NCI-H774 (cell line): ENCODE results near the gene GALNT2.
A peak's percentile ranks its signal among the peaks of the same experiment; 100 is the strongest.

Source experiments
- DNase-seq: peaks from one replicate; lab custom pipeline; 2025; lab: John Stamatoyannopoulos, UW

GALNT2 gene

DNA sequence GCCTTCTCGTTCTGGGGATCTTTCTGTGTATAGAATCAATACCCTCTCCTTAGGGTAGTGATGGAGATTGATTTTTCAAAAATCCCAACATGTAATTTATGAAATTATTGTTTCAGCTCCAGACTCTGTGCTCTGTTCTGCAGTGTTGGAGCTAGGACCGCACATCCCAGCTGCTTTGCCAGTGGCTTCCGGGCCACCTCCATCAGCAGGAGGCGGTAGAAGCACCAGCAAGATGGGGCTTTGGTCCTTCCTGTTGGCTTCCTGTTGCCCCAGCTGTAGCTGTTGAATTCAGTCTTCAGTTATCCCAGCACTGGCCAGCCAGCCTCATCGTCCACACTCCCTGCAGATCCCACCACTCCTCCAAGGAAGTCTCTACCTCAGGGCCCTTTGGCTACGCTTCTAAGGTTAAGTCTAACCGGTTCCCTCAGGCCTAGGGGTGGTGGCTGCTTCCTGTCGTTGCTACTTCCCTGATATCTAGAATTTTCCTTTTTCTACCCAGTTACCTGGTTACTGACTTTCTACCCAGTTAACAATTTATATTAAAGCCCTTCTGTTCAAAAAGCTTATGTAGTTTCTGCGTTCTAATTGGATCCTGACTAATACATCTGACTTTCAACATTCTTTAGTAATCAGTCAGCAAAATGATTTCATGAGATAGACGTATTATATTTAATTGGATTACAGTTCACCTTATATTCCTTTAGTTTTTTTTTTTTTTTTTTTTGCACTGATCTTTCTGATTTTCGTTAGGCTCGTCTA, 24.6 kb downstream of the GALNT2 start:
- no peak for DNase-seq

DNA sequence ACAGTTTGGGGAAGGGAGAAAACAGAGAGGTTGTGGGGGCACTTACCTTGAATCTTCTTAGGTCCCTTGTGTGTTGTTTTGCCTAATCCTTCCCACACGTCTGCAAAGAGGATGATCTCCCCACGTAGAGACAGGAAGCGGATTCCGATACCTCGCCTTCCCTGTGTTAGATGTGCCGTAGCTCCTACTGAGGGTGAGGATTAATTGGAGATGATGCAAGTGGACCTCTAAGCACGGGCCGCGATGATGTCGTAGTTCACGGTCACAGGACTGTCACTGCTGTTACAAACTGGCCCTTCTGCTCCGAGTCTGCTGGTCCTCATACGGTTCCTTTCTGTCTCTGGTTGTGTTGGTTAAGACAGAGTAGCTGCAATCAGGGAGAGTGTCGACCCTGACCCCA, 27.7 kb downstream of the GALNT2 start:
- DNase-seq, result no peak

DNA sequence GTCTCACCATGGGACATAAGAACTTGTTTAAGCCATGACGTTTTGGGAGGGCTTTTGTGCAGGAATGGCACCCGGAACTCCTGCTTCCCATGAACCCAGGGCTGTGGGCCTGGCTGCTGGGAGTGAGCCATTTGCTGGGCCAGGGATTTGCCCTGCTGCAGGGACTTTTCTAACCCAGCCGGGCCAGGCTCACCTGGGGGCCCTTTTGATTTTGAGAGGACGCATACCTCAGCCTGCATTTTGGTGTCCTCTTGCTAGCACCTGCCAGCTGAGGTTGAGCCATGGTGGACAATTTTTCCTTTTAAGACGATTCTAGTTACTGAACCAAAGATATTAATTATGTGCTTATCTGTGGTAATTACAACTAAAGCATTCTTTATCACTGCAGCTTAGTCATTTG, 28.9 kb downstream of the GALNT2 start:
- DNase-seq, result no peak

DNA sequence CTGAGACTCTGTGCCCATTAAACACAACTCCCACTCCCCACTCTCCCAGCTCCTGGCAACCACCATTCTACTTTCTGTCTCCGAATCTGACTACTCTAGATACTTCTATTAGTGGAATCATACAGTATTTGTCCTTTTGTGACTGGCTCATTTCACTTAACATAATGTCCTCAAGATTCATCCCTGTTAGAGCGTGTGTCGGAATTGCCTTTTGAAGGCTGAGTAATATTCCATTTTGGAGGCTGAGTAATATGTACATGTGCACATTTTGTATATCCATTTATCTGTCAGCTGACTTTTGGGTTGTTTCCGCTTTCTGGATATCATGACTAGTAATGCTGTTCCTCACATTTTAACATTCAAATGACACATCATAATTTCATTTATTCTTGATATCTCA, 30.3 kb downstream of the GALNT2 start:
- no peak for DNase-seq

DNA sequence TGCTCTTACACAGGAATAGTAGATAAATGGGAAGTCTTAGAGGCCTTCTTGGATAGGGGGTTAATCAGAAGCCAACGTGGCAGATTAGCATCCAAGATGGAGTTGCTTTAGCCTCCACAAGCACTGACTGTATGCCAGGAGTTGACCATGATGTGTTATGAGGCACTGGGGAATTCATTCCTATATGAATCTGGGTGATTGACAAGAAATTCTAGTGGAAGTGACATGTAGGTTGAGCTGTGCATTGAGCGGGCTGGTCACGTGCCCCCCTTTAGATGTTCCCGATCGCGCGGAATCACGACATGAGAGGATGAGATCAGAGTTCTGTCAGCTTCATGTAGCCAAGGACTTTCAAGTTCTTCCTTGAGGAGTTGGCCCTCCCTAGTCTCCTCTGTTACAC, 31.7 kb downstream of the GALNT2 start:
- no peak for DNase-seq

DNA sequence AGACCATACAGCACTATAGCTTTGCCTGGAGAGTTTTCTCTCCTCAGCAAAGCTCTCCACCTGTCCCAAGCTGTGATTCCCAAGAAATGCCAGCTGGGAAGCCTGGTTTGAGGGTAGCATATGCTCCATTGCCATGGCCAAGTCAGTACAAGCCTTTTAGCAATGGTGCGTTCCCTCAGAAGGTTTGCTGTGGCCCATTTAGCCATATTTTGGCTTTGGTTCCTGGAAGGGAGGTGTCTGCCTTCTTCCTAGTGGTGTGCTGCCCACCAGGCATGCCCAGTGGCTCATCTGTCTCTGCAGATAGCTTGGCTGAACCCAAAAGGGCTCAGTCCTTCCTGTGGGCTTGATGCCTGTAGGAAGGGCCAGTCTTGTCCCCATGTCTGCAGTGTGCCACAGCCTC, 32.4 kb downstream of the GALNT2 start:
- DNase-seq, result no peak

DNA sequence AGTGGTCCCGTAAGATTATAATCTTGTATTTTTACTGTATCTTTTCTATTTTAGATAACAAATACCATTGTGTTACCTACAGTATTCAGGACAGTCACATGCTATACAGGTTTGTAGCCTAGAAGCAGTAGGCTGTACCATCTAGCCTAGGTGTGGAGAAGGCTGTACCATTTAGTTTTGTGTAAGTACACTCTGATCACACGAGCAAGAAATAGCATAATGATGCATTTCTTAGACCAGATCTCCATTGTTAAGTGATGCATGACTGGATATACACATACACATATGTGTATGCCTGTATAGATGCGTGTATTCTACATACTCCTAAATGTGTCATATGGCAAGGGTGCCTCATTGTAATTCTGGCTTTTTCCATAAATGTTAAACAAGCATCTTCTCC, 33.9 kb downstream of the GALNT2 start:
- DNase-seq, result no peak

DNA sequence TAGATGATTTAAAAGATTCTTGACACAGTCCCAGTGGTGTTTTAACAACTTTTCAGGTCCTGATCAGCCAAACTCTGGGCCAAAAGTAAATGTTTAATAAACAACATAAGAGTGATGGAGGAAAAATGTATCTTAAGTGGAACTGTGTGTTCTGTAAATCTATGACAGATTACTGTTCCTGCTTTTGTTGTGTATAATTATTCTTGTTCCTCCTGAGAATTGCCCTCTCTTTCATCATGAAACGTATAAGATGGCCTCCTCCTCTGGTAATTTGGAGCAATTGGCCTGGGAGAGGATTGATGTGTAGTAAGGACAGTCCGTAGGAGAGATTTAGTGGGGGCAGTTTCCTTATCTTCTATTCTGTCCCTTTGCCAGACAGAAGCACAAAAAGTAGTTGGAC, 34.5 kb downstream of the GALNT2 start:
- no peak for DNase-seq

DNA sequence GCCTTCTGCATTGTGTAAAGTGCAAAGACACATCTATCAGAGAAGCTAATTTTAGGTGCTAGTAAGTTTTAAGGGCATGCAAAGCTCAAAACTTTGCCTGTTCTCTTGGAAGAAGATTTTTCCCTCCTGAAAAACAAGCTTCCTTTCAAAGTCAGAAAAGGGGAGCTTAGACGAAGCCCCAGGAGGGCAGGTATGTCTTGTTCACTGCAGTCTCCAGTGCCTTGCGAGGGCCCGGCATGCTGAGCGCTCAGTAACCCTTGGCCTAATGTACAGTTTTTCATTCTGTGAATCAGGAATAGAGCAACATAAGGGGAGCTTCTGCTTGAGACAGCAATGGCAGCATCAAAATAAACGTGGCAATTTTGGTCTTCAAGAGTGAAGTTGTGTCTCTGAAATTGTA, 35.0 kb downstream of the GALNT2 start:
- no peak for DNase-seq

DNA sequence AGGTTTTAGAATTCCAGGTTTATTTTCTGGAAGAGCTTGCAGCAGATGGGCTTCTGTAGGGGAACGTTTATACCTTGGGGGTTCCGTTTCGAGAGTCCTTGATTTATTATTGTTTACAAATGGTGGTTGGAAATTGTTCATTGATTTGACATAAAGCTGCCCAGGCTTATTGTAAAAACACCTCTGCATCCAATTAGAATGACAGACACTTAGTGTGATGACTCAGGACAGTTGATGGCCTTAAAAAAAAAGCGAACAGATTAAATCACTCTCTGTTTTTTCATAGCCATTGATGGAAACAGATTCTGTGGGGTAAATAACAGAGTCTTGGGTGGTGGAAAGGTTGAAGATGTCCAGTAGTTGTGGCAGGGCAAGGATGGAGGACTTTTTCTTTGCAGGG, 35.4 kb downstream of the GALNT2 start:
- DNase-seq, result no peak

DNA sequence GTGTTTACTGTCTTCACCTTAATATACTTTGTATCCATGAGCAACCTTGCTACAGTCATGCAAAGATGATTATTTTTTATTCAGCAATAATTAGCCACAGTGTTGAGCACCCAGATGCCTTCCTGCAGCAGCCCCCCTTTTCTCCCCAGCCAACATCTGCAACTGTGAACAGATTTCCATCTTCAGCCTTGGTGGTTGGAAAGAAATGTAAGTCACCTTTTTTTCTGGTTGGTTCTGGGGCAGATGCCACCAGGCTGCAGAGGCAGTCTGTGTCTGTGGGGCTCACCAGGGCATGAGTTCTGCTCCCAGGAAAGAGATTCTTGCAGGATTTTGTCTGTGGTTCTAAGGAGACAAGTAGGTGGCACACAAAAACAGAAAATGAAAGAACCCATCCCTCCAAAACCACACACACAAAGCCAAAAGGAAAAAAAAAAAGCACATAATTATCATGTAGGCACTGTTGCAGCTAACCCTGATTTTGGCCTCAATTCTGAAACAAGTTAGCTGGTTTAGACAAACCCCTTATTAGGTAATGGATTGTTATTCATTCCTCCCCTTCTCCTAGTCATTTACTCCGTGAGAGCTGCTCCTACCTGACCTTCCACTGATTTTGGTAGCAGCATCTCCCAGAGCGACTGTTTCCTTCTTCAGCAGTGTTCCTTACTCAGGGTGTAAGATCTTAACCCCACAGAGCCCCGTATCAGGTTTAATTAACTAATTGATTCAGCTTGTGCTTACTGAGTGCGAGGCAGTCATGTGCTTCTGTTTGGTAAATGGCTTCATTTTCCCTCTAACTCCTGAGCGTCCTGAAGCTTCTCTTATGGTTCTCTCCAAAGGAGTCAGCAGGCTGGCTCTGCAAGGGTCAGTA, 36.5 kb downstream of the GALNT2 start:
- DNase-seq, result no peak

DNA sequence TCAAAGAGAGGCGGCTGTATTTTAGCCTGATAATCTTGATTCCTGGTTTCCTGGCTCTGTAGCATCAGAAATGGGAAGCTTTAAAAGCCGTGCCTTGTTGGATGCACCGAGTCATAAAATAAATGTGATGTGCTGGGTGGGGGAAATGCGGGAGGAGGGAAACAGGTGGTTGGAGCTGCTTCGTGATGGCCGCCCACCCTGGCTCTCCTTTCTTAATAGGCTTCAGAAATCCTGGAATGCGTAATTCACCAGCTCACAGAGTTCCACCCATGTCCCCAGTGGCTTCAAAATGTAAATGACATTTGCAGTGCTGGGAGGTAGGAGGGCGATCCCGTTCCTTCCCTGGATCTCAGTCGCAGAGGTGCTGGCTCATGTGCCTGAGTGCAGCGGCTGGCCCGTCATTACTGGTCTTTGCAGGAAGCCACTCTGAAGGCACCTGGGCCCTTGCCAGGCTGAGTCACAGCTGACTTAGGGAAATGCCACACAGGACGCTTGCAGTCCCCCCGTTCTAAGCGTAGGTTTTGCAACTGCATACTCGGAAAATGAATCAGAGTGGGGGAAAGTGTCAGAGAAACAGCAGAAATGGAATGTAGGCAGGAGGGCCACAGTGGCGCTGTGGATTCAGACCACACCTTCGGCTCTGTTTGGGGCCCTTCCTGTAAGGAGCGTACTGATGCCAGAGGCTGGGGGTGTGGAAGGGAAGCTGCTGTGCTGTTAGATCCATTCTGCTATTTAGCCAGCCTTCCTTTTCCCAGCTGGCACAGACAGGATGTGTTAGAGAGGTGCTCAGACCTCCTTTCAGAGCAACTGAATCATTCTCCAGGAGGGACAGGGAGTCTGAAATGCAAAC, 37.6 kb downstream of the GALNT2 start:
- DNase-seq, result peak; percentile 70

DNA sequence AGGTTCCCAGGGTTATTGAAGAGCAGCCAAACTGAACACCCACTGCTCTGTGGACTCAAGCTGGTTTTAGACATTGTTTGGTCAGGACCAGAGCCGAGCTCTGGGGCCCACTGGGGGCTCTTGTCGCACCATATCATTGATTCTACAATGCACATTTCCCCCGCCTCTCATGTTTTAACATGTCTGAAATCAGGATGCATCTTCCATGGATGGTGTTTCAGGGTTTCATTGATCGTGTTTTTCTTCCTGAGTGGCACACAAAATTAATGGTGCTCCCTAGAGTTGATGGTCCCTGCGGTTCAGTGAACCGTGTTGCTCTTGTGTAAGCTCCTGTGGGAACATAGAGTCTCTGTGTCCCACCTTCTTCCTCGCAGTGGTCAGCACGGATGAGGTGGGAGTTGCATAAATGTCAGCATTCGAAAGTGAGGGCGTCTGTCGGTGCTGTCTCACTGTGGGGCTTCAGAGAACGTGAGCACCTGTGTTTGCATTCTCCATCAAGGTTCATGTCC, 38.3 kb downstream of the GALNT2 start:
- DNase-seq, result no peak

DNA sequence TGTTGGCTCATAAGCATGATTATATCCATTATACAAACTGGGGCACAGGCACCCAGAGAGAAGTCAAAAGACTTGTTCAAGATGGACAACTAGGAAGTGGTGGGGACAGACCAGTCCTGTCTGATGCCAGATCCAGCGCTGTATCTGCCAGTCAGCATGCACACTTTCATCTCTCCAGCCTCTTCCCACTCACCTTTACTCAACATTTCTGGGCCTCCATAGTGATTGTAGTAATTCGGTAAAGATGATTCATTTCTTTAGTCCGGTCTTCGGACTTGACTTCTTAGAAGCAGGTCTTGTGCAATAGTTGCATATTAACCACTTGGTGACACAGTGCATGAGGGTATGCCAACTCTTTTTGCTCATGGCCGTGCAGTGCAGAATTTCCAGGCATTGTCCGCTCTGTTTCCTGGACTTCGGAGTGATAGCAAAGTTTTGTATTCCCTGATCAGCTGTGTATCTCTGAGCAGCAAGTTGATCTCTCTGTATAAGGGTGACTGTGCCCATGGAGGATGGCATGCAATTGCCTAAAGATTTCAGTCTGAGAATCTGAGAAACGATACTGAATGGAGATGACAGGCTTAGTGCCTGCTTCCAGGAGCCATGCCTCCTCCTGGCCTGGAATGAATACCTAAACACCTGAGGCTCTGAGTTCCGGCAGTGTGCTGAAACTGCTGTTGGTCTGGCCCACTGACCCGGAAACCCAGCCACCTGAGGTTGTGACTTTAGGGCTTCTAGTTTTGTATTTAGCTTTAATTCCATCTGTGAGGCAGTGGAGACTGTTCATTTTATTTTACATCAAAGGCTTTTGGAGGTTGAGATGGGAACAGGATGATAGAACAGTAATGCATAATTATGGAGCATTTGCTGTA, 39.0 kb downstream of the GALNT2 start:
- no peak for DNase-seq

DNA sequence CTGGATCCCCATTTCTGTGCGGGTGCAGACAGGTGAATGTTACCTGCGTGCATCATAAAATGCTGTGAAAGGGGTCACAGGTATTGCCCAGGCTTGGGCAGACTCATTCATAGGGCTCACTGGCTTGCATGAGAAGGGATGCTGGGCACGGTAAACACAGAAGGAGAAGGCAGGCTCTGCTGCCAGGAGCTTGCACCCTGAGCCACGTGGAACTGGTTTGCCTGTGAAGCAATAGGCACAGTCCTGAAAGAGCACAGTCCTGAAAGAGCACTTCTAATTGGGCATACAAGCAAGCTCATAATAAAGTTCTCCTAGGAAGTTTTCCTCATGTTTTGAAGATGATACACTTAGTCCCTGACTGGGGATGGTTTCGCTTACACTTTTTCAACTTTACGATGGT, 40.9 kb downstream of the GALNT2 start:
- no peak for DNase-seq

DNA sequence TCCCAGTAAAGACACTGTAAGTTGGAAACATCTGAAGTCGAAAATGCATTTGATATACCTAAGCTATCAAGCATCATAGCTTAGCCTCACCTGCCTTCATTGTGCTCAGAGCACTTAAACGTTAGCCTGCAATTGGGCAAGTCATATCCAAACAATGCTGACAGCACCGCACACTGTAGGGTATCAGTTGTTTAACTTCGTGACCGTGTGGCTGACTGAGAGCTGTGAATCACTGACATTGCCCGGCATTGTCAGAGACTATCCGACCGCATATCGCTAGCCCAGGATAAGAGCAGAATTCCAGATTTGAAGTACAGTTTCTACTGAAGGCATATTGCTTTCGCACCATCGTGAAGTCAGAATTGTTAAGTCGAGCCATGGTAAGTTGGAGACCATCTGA, 41.5 kb downstream of the GALNT2 start:
- peak; percentile 47 for DNase-seq

DNA sequence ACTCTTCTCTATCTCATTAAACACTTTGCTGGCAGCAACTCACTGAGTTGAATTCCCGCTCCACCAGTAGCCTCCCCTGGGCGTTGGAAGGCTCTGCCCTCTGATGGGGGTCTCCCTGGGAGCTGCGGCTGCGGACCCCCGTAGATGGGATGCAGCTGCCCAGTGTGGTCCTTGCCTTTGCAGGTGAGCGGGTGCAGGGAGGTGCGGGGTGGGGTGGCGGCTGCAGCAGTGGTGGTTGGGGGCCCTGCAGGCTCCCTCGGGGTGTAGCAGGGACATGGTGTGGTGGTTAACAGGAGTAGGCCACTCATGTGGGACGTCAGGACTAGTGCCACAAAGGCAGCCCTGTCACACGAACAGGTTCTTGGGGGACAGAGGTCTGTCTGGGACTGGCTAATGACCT, 42.0 kb downstream of the GALNT2 start:
- no peak for DNase-seq

DNA sequence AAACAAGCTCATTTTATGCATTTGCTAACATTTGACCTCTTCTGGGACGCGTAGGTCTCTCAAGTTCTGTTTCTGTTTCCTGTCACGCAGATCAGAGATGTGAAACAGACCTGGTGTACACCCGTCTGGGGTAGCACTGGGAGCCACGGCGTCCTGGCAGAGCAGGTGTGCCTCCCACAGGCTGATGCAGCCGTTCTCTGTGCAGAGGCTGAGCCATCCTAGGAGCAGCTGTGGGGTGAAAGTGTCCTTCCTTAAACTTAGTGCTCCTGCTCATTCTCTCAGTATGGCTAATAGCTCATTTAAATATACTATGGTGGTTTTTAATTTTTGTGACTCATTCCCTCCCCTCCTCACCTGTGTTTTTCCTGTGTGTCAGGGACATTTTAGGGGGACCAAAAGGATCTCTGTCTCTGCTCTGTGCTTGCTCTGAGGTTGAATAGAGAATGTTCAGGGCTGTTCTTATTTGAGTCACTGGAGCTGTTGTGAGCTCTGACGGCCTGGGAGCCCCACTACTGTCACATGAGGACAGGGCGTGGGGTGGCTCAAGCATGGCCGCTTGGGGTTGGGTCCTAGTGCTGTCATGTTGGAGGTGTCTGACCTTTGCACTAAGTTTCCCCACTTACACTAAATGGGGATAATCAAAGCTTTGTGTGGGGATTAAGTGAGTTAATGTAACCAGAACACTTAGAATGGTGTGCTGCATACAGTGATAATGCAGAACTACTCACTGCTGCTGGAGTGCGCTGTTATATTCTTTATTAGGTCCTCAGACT, 43.0 kb downstream of the GALNT2 start:
- DNase-seq, result no peak

DNA sequence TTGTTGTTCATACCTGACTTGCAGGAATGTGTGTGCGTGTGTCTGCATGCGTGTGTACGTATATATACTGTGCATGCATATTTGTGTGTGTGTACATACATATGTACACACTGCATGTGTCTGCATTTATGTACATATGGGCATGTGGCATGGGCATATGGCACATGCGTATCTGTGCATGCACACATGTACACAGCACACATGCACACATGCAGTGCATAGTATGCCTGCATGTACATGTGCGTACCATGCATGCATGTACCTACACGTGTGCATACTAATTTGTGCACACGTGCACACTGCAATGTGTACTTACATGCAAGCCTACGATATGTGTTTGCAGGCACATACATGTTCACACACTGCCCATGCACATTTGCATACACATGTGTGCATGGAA, 43.9 kb downstream of the GALNT2 start:
- DNase-seq, result no peak

DNA sequence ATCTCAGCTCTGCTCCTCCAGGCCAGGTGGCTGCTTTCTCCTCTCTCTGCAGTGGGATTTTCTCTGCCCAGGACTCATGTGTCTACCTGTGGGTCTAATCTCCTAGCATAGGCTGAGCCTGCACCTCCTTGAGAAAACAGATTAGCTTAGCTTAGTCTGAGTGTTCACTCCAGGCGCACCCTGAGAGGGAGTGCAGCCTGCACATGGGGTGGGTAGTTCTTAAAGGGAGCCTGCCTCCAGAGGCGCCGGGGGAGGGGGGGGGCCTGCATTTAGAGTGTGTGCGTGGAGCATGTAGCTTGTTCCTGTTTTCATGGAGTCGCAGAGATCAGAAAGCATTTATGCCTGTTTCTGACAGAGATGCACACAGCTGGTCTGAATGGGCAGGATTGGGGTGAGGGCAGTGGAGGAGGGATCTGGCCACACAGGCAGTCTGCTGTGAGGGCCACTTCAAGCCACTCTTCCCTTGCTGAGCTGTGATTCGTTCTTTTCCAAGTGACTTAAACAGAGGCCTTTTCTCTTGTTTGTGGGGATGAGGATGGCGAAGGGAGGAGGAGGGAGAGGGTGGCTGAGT, 45.2 kb downstream of the GALNT2 start:
- no peak for DNase-seq
